ENCODE data around the gene NDUFAF2. TPM values are rescaled to one million over a fixed set of nuclear protein-coding genes. Genes with fewer than 3 reads are reported as not detected.
A peak's percentile ranks its signal among the peaks of the same experiment; 100 is the strongest.

The NDUFAF2 gene
- total and polyA plus RNA-seq, 2 of the 13 experiments (the other 11 are each of a cell fraction or from before 2014, with no cell fraction given): 34.0 to 78.4 TPM

DNA sequence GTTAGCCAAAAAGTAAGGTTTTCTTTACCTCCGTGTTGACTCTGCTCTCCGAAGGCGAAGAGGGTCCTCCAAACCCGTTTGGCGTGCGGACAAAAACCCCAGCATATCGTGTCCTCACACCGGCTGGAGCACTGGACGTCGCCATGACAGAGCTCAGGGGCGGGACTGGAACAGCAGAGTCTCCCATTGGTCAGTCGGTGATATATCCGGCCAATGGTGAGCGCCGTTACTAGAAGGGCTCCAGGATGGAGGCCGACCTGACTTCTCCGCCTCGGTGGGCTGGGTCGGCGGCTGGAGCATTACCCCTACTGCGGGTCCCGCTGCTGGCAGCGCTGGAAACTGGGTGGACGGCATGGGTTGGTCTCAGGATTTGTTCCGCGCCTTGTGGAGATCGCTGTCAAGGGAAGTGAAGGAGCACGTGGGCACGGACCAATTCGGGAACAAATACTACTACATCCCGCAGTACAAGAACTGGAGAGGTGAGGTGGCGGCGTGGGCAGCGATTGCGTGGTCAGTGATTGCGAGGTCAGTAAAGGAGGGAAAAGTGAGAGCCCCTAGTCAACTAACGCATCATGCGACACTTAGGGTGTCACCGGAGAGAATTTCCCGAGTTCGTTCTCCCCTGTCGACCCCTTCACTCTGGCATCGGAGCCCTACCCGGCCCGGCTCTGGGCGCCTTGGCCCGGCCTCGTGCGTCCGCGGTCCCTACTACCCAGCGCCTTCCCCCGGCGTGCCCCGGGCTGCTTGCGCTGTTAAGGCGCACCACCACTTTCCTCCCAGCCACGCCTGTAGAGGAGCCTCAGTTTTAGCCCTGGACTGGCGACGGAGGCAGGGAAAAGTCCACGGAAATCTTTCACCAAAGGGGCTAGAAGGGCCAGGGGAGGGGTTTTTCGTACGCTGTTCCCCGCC is at the start of gene NDUFAF2, which contains the start of gene ERCC8 (continued):
- TF ChIP-seq ZNF138 (CRISPR knock-in tag; IDR thresholded peaks at IDR 0.05; ENCODE audit: low read depth): peak; percentile 42; the same call in 1 of the 2 replicates
- TF ChIP-seq ZNF432 (CRISPR knock-in tag; IDR thresholded peaks at IDR 0.05; ENCODE audit: borderline replicate concordance): no peak
- TF ChIP-seq AGO1 (IDR thresholded peaks at IDR 0.05; ENCODE audit: low read depth, low read length, poor library complexity, severe bottlenecking): no peak
- TF ChIP-seq, protein P1, sequence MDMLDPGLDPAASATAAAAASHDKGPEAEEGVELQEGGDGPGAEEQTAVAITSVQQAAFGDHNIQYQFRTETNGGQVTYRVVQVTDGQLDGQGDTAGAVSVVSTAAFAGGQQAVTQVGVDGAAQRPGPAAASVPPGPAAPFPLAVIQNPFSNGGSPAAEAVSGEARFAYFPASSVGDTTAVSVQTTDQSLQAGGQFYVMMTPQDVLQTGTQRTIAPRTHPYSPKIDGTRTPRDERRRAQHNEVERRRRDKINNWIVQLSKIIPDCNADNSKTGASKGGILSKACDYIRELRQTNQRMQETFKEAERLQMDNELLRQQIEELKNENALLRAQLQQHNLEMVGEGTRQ (IDR thresholded peaks at IDR 0.05; ENCODE audit: low read depth, low read length): no peak
- TF ChIP-seq, protein P1 (CRISPR knock-in tag; IDR thresholded peaks at IDR 0.05; ENCODE audit: borderline replicate concordance): 0 out of 2 replicates have a peak, but pooled peaks have one; percentile 29
- no peak for TF ChIP-seq CCAR2 (optimal IDR thresholded peaks at IDR 0.05; ENCODE audit: low read depth, low read length)
- TF ChIP-seq HOXA3 (CRISPR knock-in tag; IDR thresholded peaks at IDR 0.05): peak; percentile 66
- TF ChIP-seq ZNF558 (CRISPR knock-in tag; IDR thresholded peaks at IDR 0.05; ENCODE audit: borderline replicate concordance): no peak
- TF ChIP-seq, protein P2, sequence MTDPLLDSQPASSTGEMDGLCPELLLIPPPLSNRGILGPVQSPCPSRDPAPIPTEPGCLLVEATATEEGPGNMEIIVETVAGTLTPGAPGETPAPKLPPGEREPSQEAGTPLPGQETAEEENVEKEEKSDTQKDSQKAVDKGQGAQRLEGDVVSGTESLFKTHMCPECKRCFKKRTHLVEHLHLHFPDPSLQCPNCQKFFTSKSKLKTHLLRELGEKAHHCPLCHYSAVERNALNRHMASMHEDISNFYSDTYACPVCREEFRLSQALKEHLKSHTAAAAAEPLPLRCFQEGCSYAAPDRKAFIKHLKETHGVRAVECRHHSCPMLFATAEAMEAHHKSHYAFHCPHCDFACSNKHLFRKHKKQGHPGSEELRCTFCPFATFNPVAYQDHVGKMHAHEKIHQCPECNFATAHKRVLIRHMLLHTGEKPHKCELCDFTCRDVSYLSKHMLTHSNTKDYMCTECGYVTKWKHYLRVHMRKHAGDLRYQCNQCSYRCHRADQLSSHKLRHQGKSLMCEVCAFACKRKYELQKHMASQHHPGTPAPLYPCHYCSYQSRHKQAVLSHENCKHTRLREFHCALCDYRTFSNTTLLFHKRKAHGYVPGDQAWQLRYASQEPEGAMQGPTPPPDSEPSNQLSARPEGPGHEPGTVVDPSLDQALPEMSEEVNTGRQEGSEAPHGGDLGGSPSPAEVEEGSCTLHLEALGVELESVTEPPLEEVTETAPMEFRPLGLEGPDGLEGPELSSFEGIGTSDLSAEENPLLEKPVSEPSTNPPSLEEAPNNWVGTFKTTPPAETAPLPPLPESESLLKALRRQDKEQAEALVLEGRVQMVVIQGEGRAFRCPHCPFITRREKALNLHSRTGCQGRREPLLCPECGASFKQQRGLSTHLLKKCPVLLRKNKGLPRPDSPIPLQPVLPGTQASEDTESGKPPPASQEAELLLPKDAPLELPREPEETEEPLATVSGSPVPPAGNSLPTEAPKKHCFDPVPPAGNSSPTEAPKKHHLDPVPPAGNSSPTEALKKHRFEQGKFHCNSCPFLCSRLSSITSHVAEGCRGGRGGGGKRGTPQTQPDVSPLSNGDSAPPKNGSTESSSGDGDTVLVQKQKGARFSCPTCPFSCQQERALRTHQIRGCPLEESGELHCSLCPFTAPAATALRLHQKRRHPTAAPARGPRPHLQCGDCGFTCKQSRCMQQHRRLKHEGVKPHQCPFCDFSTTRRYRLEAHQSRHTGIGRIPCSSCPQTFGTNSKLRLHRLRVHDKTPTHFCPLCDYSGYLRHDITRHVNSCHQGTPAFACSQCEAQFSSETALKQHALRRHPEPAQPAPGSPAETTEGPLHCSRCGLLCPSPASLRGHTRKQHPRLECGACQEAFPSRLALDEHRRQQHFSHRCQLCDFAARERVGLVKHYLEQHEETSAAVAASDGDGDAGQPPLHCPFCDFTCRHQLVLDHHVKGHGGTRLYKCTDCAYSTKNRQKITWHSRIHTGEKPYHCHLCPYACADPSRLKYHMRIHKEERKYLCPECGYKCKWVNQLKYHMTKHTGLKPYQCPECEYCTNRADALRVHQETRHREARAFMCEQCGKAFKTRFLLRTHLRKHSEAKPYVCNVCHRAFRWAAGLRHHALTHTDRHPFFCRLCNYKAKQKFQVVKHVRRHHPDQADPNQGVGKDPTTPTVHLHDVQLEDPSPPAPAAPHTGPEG (CRISPR knock-in tag; IDR thresholded peaks at IDR 0.05): 0 out of 2 replicates have a peak, but pooled peaks have one; percentile 36
- no peak for TF ChIP-seq RBAK (CRISPR knock-in tag; IDR thresholded peaks at IDR 0.05)
- peak; percentile 74; the same call in 1 of the 2 replicates for TF ChIP-seq ZNF777 (CRISPR knock-in tag; IDR thresholded peaks at IDR 0.05)
- 0 out of 2 replicates have a peak, but pooled peaks have one; percentile 51 for TF ChIP-seq JUN (CRISPR knock-in tag; IDR thresholded peaks at IDR 0.05)
- no peak for TF ChIP-seq ZNF569 (CRISPR knock-in tag; IDR thresholded peaks at IDR 0.05; ENCODE audit: borderline replicate concordance)
- TF ChIP-seq ZNF556 (CRISPR knock-in tag; IDR thresholded peaks at IDR 0.05; ENCODE audit: borderline replicate concordance): peak; percentile 60; the same call in 1 of the 2 replicates
- 0 out of 2 replicates have a peak, but pooled peaks have one; percentile 22 for TF ChIP-seq ZNF749 (CRISPR knock-in tag; IDR thresholded peaks at IDR 0.05; ENCODE audit: borderline replicate concordance)
- TF ChIP-seq, protein P3, sequence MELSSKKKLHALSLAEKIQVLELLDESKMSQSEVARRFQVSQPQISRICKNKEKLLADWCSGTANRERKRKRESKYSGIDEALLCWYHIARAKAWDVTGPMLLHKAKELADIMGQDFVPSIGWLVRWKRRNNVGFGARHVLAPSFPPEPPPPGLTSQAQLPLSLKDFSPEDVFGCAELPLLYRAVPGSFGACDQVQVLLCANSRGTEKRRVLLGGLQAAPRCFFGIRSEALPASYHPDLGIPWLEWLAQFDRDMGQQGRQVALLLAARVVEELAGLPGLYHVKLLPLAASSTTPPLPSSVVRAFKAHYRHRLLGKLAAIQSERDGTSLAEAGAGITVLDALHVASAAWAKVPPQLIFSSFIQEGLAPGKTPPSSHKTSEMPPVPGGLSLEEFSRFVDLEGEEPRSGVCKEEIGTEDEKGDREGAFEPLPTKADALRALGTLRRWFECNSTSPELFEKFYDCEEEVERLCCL (CRISPR knock-in tag; IDR thresholded peaks at IDR 0.05; ENCODE audit: borderline replicate concordance): peak; percentile 29; the same call in 1 of the 2 replicates
- TF ChIP-seq KLF6 (CRISPR knock-in tag; IDR thresholded peaks at IDR 0.05): peak; percentile 61; the same call in 1 of the 2 replicates
- TF ChIP-seq MYC (CRISPR knock-in tag; IDR thresholded peaks at IDR 0.05; ENCODE audit: borderline replicate concordance): peak; percentile 66
- TF ChIP-seq NCOA2 (CRISPR knock-in tag; IDR thresholded peaks at IDR 0.05): peak; percentile 22; the same call in 1 of the 2 replicates
